ENCODE measurements around the gene OSBPL9. TPM values are rescaled to one million over a fixed set of nuclear protein-coding genes. Genes with fewer than 3 reads are reported as not detected.

The OSBPL9 gene
- total RNA-seq, 1 donor from 2014 or later = 149 TPM

- Mint-ChIP-seq H3K36me3 (no peaks in the 10 kb centered on the region), H3K4me1 (peaks cover 2% of the 10 kb centered on the region), H3K27me3 (ENCODE audit: insufficient read depth, low read depth) (no peaks in the 10 kb centered on the region), H3K9me3 (no peaks in the 10 kb centered on the region), H3K27ac (no peak overlapping the region), H3K4me3 (no peak overlapping the region)
- no peak overlapping the region for H3K9ac ChIP-seq
- no peak overlapping the region for H3K27ac ChIP-seq
- no peaks in the 10 kb centered on the region for H3K4me1 ChIP-seq
- H3K79me2 ChIP-seq (ENCODE audit: low read depth) = no peaks in the 10 kb centered on the region
- H2AFZ ChIP-seq (replicated peaks) = no peak overlapping the region
- no peak overlapping the region for H3K4me2 ChIP-seq
- no peak for DNase-seq (ENCODE audit: low spot score)
- peaks cover 8% of the 10 kb centered on the region for H4K20me1 ChIP-seq (ENCODE audit: low read depth)
- no peaks in the 10 kb centered on the region for H3K9me3 ChIP-seq (ENCODE audit: low read depth)
- TF ChIP-seq EZH2 (IDR thresholded peaks at IDR 0.05) (no peak), EZH2phosphoT487 (IDR thresholded peaks at IDR 0.05) (no peak), CTCF (IDR thresholded peaks at IDR 0.05) (no peak)
- no peaks in the 10 kb centered on the region for H3K27me3 ChIP-seq
- H3F3A ChIP-seq (ENCODE audit: low read depth) = no peaks in the 10 kb centered on the region
- H3K4me3 ChIP-seq = no peak overlapping the region
- H3K36me3 ChIP-seq = no peaks in the 10 kb centered on the region
Measured at GRCh38 chr1:51690285-51690961, 73.5 kb downstream of the OSBPL9 start.

GRCh38 chr1:51691920-51692319, 75.0 kb downstream of the OSBPL9 start:
- no peaks in the 10 kb centered on the region for H3K9me3 Mint-ChIP-seq
- no peak for DNase-seq (ENCODE audit: low spot score)
- H3K4me3 Mint-ChIP-seq = no peak overlapping the region
- H3K27ac ChIP-seq = no peak overlapping the region
- H3F3A ChIP-seq (ENCODE audit: low read depth) = no peaks in the 10 kb centered on the region
- H3K27me3 Mint-ChIP-seq (ENCODE audit: insufficient read depth, low read depth) = no peaks in the 10 kb centered on the region
- H4K20me1 ChIP-seq (ENCODE audit: low read depth) = peaks cover under 1% of the 10 kb centered on the region
- no peaks in the 10 kb centered on the region for H3K4me1 ChIP-seq
- no peaks in the 10 kb centered on the region for H3K79me2 ChIP-seq (ENCODE audit: low read depth)
- no peak overlapping the region for H3K4me2 ChIP-seq
- H3K36me3 Mint-ChIP-seq = no peaks in the 10 kb centered on the region
- H3K27ac Mint-ChIP-seq = no peak overlapping the region
- no peaks in the 10 kb centered on the region for H3K36me3 ChIP-seq
- H3K4me1 Mint-ChIP-seq = peaks cover 2% of the 10 kb centered on the region
- H3K4me3 ChIP-seq = no peak overlapping the region
- no peak for TF ChIP-seq EZH2 (IDR thresholded peaks at IDR 0.05)
- no peak for TF ChIP-seq CTCF (IDR thresholded peaks at IDR 0.05)
- no peak for TF ChIP-seq EZH2phosphoT487 (IDR thresholded peaks at IDR 0.05)
- no peaks in the 10 kb centered on the region for H3K27me3 ChIP-seq
- no peaks in the 10 kb centered on the region for H3K9me3 ChIP-seq (ENCODE audit: low read depth)
- H3K9ac ChIP-seq = no peak overlapping the region
- no peak overlapping the region for H2AFZ ChIP-seq (replicated peaks)

- H3K36me3 ChIP-seq = no peaks in the 10 kb centered on the region
- Mint-ChIP-seq H3K9me3 (no peaks in the 10 kb centered on the region), H3K4me1 (peaks cover 2% of the 10 kb centered on the region), H3K27ac (no peak overlapping the region), H3K36me3 (no peaks in the 10 kb centered on the region), H3K27me3 (ENCODE audit: insufficient read depth, low read depth) (no peaks in the 10 kb centered on the region), H3K4me3 (no peak overlapping the region)
- H3K4me2 ChIP-seq = no peak overlapping the region
- H3K9me3 ChIP-seq (ENCODE audit: low read depth) = no peaks in the 10 kb centered on the region
- peak overlapping the region; percentile 15 for H3K9ac ChIP-seq
- DNase-seq (ENCODE audit: low spot score) = no peak
- H3K4me3 ChIP-seq = no peak overlapping the region
- no peaks in the 10 kb centered on the region for H3K79me2 ChIP-seq (ENCODE audit: low read depth)
- H3K27me3 ChIP-seq = no peaks in the 10 kb centered on the region
- H3K4me1 ChIP-seq = no peaks in the 10 kb centered on the region
- no peaks in the 10 kb centered on the region for H3F3A ChIP-seq (ENCODE audit: low read depth)
- H4K20me1 ChIP-seq (ENCODE audit: low read depth) = no peaks in the 10 kb centered on the region
- no peak overlapping the region for H3K27ac ChIP-seq
- H2AFZ ChIP-seq (replicated peaks) = no peak overlapping the region
- no peak for TF ChIP-seq CTCF (IDR thresholded peaks at IDR 0.05)
- no peak for TF ChIP-seq EZH2 (IDR thresholded peaks at IDR 0.05)
- no peak for TF ChIP-seq EZH2phosphoT487 (IDR thresholded peaks at IDR 0.05)
Measured at GRCh38 chr1:51693419-51694155, 76.7 kb downstream of the OSBPL9 start.
